IPS-20b (cell line): ENCODE measurements around the gene PTEN.
"Not testable (repeated sequence)": the region's sequence is repeated elsewhere in the genome, so short reads cannot be mapped to it uniquely, and the experiment has no call there.

ENCODE experiments used
- H3K27ac ChIP-seq: one replicate; pipeline ENCODE4 v1.5.1; 2013; ENCODE audit warnings: low read length
- H3K27me3 ChIP-seq: 2 replicates; pipeline ENCODE4 v1.6.1; 2013; ENCODE audit warnings: mild to moderate bottlenecking, low read length, inconsistent platforms; ENCODE audit not compliant: insufficient read depth
- H3K36me3 ChIP-seq: 2 replicates; pipeline ENCODE4 v1.6.1; 2013; ENCODE audit warnings: low read depth, mild to moderate bottlenecking, inconsistent platforms, low read length, moderate library complexity; ENCODE audit not compliant: insufficient read depth
- H3K4me1 ChIP-seq: 2 replicates; pipeline ENCODE4 v1.6.1; 2013; ENCODE audit warnings: mild to moderate bottlenecking, control low read depth, inconsistent platforms, low read length, moderate library complexity; ENCODE audit not compliant: insufficient read depth
- H3K4me3 ChIP-seq: 2 replicates; pipeline ENCODE4 v1.5.1; 2013; ENCODE audit warnings: mild to moderate bottlenecking, low read length, inconsistent platforms
- H3K9ac ChIP-seq: 2 replicates; pipeline ENCODE4 v1.6.1; 2013; ENCODE audit warnings: low read depth, mild to moderate bottlenecking, inconsistent platforms, low read length, moderate library complexity
- H3K9me3 ChIP-seq: 2 replicates; pipeline ENCODE4 v1.6.1; 2013; ENCODE audit warnings: mild to moderate bottlenecking, low read depth, low read length, inconsistent platforms; ENCODE audit not compliant: insufficient read depth

The PTEN gene

DNA sequence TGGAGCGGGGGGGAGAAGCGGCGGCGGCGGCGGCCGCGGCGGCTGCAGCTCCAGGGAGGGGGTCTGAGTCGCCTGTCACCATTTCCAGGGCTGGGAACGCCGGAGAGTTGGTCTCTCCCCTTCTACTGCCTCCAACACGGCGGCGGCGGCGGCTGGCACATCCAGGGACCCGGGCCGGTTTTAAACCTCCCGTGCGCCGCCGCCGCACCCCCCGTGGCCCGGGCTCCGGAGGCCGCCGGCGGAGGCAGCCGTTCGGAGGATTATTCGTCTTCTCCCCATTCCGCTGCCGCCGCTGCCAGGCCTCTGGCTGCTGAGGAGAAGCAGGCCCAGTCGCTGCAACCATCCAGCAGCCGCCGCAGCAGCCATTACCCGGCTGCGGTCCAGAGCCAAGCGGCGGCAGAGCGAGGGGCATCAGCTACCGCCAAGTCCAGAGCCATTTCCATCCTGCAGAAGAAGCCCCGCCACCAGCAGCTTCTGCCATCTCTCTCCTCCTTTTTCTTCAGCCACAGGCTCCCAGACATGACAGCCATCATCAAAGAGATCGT is 598 bp downstream of the PTEN start:
- H3K27me3 ChIP-seq, result peaks cover 12% of the 10 kb centered on the region
- peaks cover 16% of the 10 kb centered on the region; the same call in 1 of the 2 replicates for H3K4me1 ChIP-seq
- not testable (repeated sequence) for H3K9me3 ChIP-seq, H3K27ac ChIP-seq, H3K36me3 ChIP-seq
- peak overlapping the region; percentile 97 for H3K4me3 ChIP-seq
- peak overlapping the region; percentile 91 for H3K9ac ChIP-seq

DNA sequence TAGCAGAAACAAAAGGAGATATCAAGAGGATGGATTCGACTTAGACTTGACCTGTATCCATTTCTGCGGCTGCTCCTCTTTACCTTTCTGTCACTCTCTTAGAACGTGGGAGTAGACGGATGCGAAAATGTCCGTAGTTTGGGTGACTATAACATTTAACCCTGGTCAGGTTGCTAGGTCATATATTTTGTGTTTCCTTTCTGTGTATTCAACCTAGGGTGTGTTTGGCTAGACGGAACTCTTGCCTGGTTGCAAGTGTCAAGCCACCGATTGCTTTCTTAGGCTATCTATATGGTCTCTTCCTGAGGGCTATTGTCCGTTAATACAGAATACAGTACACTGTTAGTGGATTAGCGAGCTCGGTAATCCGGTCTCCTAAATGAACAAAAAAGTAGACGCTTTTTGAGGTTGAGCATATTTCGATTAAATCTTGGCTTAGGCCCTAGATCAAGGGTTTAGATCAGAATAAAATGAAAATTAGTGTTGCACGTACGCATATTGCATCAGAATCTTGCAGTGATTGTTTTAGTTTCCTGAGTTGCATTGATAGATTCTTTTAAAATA is 1.2 kb downstream of the PTEN start:
- peak overlapping the region; percentile 97 for H3K4me3 ChIP-seq
- H3K27me3 ChIP-seq, result peaks cover 12% of the 10 kb centered on the region
- H3K4me1 ChIP-seq, result peaks cover 16% of the 10 kb centered on the region; the same call in 1 of the 2 replicates
- peak overlapping the region; percentile 86 for H3K9ac ChIP-seq
- H3K27ac ChIP-seq, result no peak overlapping the region
- no peaks in the 10 kb centered on the region for H3K36me3 ChIP-seq
- no peaks in the 10 kb centered on the region for H3K9me3 ChIP-seq

DNA sequence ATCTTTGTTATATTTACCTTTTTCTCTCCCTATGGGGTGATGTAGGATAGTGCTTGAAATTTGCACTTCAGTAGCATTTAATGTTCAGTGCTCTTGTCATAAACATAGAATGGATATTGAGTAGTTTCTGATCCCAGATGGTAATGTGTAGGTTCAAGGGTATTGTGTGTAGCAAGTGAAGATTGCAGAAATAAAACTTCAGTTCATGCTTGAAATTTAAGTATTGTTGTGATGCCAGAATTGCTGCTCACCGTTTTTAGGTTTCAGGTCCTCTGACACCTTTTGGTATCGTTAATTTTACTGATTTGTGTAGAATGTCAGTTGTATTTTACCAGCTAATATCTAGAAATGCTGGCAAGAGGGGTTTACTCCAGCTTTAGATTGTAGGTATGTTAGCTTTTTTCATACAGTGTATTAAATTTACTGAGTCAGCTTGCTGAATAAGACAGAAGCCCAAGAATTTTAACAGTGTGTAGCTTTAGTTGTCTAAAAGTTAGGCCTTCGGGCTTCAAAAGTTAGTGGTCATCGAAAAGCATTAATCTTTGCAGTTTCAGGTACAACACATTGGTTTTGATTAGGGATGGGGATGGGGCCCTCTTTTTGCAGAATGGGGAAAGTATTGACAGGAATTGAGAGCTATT is 1.9 kb downstream of the PTEN start:
- peak overlapping the region; percentile 86 for H3K9ac ChIP-seq
- peak overlapping the region; percentile 97 for H3K4me3 ChIP-seq
- H3K27me3 ChIP-seq, result peaks cover 10% of the 10 kb centered on the region
- no peaks in the 10 kb centered on the region for H3K9me3 ChIP-seq
- peaks cover 16% of the 10 kb centered on the region; the same call in 1 of the 2 replicates for H3K4me1 ChIP-seq
- H3K27ac ChIP-seq, result no peak overlapping the region
- H3K36me3 ChIP-seq, result no peaks in the 10 kb centered on the region

DNA sequence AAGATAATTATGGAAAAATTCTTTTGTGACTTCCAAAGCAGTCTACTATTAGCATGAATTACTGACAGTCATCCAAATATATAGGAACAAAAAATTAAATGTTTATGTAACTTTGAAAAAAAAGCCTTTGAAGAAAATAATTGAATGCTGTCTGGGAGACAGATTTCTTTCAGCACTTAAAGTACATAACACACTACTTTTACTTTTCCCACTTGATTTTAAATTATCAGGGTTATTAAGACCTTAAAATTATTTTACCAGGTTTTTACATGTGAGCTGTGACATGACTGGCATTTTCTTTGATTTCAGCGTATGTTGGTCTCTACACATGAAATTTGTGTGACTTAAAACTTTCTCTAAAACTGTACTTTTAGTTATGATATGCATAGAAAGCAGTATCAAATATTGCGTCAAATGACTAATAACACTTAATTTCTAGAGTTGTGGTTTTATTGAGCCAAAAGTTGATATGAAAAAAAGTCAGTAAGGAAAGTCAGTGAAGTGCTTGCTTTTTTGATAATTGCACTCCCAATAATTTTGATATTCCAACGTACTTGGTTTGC is 3.1 kb downstream of the PTEN start:
- no peaks in the 10 kb centered on the region for H3K36me3 ChIP-seq
- H3K27me3 ChIP-seq, result no peaks in the 10 kb centered on the region; the same call in 1 of the 2 replicates
- no peaks in the 10 kb centered on the region for H3K9me3 ChIP-seq
- peaks cover 12% of the 10 kb centered on the region; the same call in 1 of the 2 replicates for H3K4me1 ChIP-seq
- H3K4me3 ChIP-seq, result peak overlapping the region; percentile 97
- H3K9ac ChIP-seq, result peak overlapping the region; percentile 86; the same call in 1 of the 2 replicates
- no peak overlapping the region for H3K27ac ChIP-seq

DNA sequence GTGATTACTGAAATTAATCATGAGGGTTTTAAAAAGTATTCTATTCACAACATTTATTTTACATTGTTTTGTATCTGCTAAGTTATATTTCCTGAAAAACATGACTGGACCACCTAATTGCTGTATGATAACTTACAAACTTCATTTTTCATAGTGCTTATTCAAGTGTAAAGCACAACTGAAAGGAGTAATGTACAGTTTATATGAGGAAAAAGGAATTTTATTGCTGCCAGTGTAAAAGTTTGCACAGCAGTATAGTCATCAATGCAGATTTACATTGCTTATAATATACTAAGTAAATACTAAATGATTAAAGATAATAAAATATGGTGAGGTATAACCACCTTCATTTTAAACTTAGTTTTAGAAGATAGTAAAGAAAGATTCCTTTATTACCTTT is 4.0 kb downstream of the PTEN start:
- Histone ChIP-seq H3K36me3 (no peaks in the 10 kb centered on the region), H3K9ac (peak overlapping the region; percentile 86; the same call in 1 of the 2 replicates), H3K9me3 (no peaks in the 10 kb centered on the region), H3K27me3 (no peaks in the 10 kb centered on the region), H3K4me1 (peaks cover 12% of the 10 kb centered on the region; the same call in 1 of the 2 replicates), H3K4me3 (peak overlapping the region; percentile 97), H3K27ac (no peak overlapping the region)

DNA sequence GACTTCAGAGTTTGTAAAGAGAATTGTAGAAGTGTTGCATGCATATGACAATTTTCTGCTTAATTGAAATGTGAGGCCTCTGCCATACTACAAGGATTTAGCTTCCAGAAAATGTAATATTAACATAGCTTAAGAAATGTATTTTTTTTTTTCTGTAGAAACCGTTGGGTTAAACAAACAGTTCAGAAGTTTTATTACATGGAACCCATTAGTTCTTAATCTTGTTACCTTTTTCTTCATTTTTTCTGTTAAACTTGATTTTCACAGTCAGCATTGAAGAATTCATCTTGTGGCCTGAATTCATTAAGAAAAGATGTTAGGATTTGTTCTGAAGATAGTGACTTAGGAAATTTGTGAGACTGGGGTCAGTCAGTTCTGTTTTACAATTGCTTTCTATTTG is 4.9 kb downstream of the PTEN start:
- Histone ChIP-seq H3K27me3 (no peaks in the 10 kb centered on the region), H3K4me3 (peak overlapping the region; percentile 97), H3K9me3 (no peaks in the 10 kb centered on the region), H3K36me3 (no peaks in the 10 kb centered on the region), H3K4me1 (peaks cover 13% of the 10 kb centered on the region; the same call in 1 of the 2 replicates), H3K9ac (no peak overlapping the region), H3K27ac (no peak overlapping the region)

DNA sequence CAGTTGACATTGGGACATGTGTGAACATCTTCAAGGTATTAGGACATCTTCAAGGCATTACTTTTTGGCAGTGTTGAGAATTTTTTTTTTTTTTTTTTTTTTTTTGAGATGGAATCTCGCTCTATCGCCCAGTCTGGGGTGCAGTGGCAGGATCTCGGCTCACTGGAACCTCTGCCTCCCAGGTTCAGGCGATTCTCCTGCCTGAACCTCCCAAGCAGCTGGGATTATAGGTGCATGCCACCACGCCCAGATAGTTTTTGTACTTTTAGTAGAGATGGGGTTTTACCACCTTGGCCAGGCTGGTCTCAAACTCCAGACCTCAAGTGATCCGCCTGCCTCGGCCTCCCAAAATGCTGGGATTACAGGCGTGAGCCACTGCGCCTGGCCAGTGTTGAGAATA is 5.7 kb downstream of the PTEN start:
- not testable (repeated sequence) for H3K9me3 ChIP-seq, H3K9ac ChIP-seq, H3K27me3 ChIP-seq, H3K27ac ChIP-seq, H3K36me3 ChIP-seq
- peaks cover 22% of the 10 kb centered on the region; the same call in 1 of the 2 replicates for H3K4me1 ChIP-seq
- H3K4me3 ChIP-seq, result 0 out of 2 replicates have a peak overlapping the region, but pooled peaks have one; percentile 97

DNA sequence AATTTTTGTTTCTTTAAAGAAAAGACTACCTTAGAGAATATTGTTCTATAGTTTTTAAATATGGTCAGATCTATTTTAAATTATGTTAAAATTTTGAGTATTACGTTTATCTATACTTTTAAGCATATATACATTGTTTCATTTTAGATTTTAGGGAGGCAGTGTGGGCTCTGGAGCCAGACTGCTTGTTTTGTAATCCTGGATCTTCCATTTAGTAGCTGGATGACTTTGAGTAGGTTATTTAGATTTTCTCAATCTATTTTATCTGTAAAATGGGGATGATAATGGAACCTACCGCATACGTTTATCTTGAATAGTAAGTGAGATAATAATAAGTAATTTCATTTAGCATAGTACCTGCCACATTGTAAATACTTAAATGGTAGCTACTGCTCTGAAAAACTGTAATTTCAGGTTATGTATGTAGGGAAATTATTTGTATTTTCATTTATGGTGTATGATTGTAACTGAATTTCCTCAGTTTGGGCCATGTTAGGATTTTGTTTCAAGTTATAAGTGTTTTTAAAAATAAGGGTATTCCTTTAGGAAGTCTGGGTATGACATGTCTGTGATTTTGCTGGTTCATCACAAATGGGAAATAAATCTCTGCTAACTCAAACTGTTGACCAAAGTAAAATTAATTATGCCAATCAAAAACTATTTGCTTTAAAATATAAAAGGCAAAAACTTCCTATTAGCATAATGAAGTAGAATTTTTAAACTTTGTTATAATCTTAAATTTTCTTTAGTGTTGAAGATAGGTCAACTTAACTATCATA is 6.5 kb downstream of the PTEN start:
- Histone ChIP-seq H3K27me3 (no peaks in the 10 kb centered on the region), H3K9me3 (no peaks in the 10 kb centered on the region), H3K4me1 (peaks cover 22% of the 10 kb centered on the region; the same call in 1 of the 2 replicates), H3K9ac (no peak overlapping the region), H3K4me3 (no peak overlapping the region), H3K27ac (no peak overlapping the region), H3K36me3 (no peaks in the 10 kb centered on the region)

DNA sequence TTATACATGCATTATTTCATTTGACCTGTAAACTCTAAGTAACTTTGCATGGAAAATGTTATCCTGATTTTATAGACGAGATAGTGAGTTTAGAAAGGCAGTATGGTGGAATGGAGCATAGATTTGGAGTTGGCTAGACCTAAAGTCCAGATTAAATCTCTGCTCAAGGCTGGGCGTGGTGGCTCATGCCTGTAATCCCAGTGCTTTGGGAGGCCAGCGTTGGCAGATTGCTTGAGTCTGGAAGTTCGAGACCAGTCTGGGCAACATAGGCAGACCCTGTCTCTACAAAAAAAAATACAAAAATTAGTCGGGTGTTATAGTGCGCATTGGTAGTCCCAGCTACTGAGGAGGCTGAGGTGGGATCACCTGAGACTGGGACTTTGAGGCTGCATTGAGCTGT is 9.4 kb downstream of the PTEN start:
- Histone ChIP-seq H3K4me1 (peaks cover 10% of the 10 kb centered on the region; the same call in 1 of the 2 replicates), H3K36me3 (no peaks in the 10 kb centered on the region), H3K9ac (no peak overlapping the region), H3K27me3 (no peaks in the 10 kb centered on the region), H3K9me3 (no peaks in the 10 kb centered on the region), H3K4me3 (no peak overlapping the region), H3K27ac (no peak overlapping the region)

DNA sequence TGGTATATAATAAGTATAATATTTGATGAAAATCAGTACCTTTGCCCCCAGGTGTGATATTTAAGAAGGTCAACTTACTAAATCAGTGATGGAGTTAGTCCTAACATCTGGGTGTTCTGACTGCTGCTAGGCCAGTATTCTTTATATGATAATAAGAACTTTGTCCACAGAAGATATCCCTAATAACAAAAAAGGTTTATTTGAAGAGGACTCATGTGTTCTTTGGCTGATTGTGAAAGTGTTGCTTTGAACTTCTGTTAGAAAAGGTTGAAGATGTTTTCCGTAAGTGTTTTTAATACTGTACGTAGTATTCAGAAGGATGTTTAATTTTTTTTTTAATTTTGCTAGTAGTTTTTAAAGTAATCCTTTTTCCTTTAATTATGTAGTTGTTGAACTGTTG is 10.2 kb downstream of the PTEN start:
- Histone ChIP-seq H3K4me3 (no peak overlapping the region), H3K4me1 (peaks cover 10% of the 10 kb centered on the region; the same call in 1 of the 2 replicates), H3K36me3 (no peaks in the 10 kb centered on the region), H3K9me3 (no peaks in the 10 kb centered on the region), H3K27me3 (no peaks in the 10 kb centered on the region), H3K27ac (no peak overlapping the region), H3K9ac (no peak overlapping the region)

DNA sequence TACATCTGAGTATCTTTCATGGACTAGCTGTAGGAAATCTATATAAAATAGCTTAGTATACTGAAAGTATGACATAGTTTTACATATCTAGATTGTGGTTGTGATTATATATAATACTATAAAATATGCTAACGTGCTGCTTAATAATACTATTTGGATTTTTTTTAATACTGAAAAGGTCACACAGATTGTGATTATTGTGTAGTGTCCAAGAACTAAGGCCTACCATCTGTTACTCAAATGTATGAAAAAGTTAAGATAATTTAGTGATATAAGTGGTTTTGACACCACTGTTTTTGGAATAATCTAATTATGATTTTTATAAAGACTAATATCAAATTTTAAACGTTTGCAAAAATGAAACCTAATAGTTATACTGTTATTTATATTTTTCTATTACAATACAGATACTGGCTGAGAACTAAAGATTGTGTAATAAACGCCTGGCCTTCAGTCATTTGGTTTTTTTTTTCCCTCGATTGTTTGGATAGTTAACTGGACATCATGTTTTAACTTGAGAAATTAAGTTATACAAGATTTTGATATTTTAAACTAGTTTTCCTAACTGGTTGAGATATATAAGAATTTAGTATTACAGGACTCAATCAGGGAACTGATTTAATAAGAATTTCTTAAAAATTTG is 12.6 kb downstream of the PTEN start:
- Histone ChIP-seq H3K4me3 (no peak overlapping the region), H3K27ac (no peak overlapping the region), H3K4me1 (peaks cover 10% of the 10 kb centered on the region; the same call in 1 of the 2 replicates), H3K9me3 (no peaks in the 10 kb centered on the region), H3K36me3 (peaks cover 4% of the 10 kb centered on the region; the same call in 1 of the 2 replicates), H3K27me3 (no peaks in the 10 kb centered on the region), H3K9ac (no peak overlapping the region)
